Ishikawa (cell line): Measurements from ENCODE around the gene LCN6.

ENCODE experiments used
- CEBPB ChIP-seq: IDR thresholded peaks from 2 replicates; pipeline ENCODE4 v1.6.1; 2012
- CREB1 ChIP-seq: IDR thresholded peaks from 2 replicates; pipeline ENCODE4 v1.6.1; 2012; ENCODE audit warnings: low read depth
- EGR1 ChIP-seq: IDR thresholded peaks from 2 replicates; pipeline ENCODE4 v1.6.1; 2012
- EP300 ChIP-seq: IDR thresholded peaks from 2 replicates; pipeline ENCODE4 v1.6.1; 2012; ENCODE audit warnings: borderline replicate concordance
- FOXM1 ChIP-seq: IDR thresholded peaks from 2 replicates; pipeline ENCODE4 v1.6.1; 2012; ENCODE audit warnings: low read depth, borderline replicate concordance
- NFIC ChIP-seq: IDR thresholded peaks from 2 replicates; pipeline ENCODE4 v1.6.1; 2012
- RAD21 ChIP-seq: IDR thresholded peaks from 2 replicates; pipeline ENCODE4 v1.6.1; 2012; ENCODE audit warnings: low read depth
- REST ChIP-seq: IDR thresholded peaks from 2 replicates; pipeline ENCODE4 v1.6.1; 2012; ENCODE audit warnings: low read depth, mild to moderate bottlenecking
- TAF1 ChIP-seq: IDR thresholded peaks from 2 replicates; pipeline ENCODE4 v1.6.1; 2012; ENCODE audit warnings: low read depth, mild to moderate bottlenecking
- TCF12 ChIP-seq: IDR thresholded peaks from 2 replicates; pipeline ENCODE4 v1.6.1; 2012; ENCODE audit warnings: low read depth
- TEAD4 ChIP-seq: IDR thresholded peaks from 2 replicates; pipeline ENCODE4 v1.6.1; 2012
- YY1 ChIP-seq: IDR thresholded peaks from 2 replicates; pipeline ENCODE4 v1.6.1; 2012; ENCODE audit warnings: low read depth
- ZBTB7A ChIP-seq: IDR thresholded peaks from 2 replicates; pipeline ENCODE4 v1.6.1; 2012; ENCODE audit warnings: low read depth
- TF ChIP-seq, protein P1 (sequence below): IDR thresholded peaks from 2 replicates; pipeline ENCODE4 v1.6.1; 2012
- TF ChIP-seq, protein P2 (sequence below): IDR thresholded peaks from 2 replicates; pipeline ENCODE4 v1.6.1; 2012

Gene LCN6

DNA sequence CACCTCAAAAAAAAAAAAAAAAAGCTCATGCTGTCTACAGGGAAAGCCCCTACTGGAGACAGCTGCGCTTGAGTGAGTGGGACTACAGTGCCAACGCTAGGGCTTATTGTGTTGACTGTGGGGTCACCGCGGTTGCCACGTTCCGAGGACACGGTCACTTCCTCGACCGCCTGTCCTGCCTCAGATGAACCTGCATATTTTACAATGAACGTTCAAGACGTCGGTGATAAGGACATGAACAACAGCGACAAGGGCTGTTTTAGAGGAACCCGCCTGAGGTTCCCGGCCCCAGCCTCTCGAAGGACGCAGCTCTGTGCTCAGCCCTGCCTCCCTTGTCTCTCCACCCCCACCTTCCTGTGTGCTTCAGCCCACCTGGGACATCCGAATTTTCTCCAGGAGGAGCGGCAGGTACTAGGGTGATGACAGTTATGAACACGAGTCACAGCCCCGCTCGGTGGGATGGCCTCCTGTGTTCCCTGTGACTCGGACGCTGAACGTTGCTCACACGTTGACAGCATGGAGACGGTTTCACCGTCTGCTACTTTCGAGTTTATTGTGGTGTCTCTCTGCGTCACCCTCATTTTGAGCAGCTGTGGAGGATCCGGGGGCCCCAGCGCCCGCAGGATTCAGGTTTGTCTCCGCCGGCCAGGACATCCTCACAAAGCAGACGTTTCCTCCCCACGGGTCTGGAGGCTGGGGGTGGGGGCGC lies 47.2 kb downstream of the LCN6 start:
- no peak for TF ChIP-seq TAF1
- TF ChIP-seq EP300, result no peak
- TF ChIP-seq EGR1, result no peak
- TF ChIP-seq NFIC, result no peak
- no peak for TF ChIP-seq RAD21
- TF ChIP-seq, protein P1, sequence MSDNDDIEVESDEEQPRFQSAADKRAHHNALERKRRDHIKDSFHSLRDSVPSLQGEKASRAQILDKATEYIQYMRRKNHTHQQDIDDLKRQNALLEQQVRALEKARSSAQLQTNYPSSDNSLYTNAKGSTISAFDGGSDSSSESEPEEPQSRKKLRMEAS, result no peak
- no peak for TF ChIP-seq CREB1
- TF ChIP-seq, protein P2, sequence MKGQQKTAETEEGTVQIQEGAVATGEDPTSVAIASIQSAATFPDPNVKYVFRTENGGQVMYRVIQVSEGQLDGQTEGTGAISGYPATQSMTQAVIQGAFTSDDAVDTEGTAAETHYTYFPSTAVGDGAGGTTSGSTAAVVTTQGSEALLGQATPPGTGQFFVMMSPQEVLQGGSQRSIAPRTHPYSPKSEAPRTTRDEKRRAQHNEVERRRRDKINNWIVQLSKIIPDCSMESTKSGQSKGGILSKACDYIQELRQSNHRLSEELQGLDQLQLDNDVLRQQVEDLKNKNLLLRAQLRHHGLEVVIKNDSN, result no peak
- TF ChIP-seq TEAD4, result no peak
- TF ChIP-seq FOXM1, result no peak
- TF ChIP-seq ZBTB7A, result no peak
- no peak for TF ChIP-seq TCF12
- TF ChIP-seq YY1, result no peak
- TF ChIP-seq CEBPB, result no peak
- no peak for TF ChIP-seq REST

DNA sequence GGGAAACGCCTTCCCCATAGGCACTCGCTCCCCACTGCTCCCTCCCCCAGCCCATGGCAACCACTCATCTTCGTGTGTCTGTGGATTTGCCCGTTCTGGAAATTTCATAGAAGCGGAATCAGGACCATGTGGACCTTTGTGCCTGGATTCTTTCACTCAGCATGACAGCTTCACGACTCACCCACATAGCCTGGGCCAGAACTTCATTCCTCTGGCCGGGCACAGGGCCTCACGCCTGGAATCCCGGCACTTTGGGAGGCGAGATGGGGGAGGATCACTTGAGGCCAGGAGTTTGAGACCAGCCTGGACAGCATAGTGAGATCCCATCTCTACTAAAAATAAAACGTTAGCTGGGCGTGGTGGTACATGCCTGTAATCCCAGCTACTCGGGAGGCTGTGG lies 48.0 kb downstream of the LCN6 start:
- no peak for TF ChIP-seq EP300
- TF ChIP-seq TAF1, result no peak
- no peak for TF ChIP-seq TEAD4
- TF ChIP-seq TCF12, result no peak
- TF ChIP-seq, protein P2, result no peak
- TF ChIP-seq NFIC, result no peak
- TF ChIP-seq CEBPB, result no peak

DNA sequence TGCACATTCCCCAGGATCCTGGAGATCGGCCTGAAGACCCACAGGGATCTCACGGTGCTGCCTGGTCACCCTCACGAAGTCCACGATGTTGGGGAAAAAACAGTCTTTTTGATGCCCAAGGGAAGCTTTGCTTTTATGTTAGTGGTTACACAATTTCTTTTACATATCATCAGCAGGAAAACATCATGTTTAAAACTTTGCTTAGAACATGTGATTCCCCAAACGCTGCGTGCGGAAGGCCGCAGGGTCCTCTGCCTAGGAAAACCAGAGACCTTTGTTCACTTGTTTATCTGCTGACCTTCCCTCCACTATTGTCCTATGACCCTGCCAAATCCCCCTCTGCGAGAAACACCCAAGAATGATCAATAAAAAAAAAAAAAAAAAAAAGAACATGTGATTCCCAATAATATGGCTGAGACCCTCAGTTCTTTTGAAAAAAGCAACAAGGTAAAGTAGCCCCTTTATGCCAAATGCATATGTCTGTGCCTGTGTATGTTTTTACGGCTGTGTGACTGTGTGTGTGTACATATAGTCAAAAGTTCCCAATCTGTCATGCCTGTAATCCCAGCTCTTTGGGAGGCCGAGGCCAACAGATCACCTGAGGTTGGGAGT lies 49.6 kb downstream of the LCN6 start:
- TF ChIP-seq RAD21 (no peak), CREB1 (no peak), TEAD4 (no peak), TAF1 (no peak), FOXM1 (no peak), YY1 (no peak), EGR1 (no peak), CEBPB (no peak), REST (no peak), TCF12 (no peak), NFIC (no peak), EP300 (no peak), ZBTB7A (no peak)
- TF ChIP-seq, protein P1, result no peak
- TF ChIP-seq, protein P2, result no peak

GRCh38 chr9:136697821-136698526 lies 50.4 kb downstream of the LCN6 start:
- TF ChIP-seq TCF12 (no peak), EGR1 (no peak)

DNA sequence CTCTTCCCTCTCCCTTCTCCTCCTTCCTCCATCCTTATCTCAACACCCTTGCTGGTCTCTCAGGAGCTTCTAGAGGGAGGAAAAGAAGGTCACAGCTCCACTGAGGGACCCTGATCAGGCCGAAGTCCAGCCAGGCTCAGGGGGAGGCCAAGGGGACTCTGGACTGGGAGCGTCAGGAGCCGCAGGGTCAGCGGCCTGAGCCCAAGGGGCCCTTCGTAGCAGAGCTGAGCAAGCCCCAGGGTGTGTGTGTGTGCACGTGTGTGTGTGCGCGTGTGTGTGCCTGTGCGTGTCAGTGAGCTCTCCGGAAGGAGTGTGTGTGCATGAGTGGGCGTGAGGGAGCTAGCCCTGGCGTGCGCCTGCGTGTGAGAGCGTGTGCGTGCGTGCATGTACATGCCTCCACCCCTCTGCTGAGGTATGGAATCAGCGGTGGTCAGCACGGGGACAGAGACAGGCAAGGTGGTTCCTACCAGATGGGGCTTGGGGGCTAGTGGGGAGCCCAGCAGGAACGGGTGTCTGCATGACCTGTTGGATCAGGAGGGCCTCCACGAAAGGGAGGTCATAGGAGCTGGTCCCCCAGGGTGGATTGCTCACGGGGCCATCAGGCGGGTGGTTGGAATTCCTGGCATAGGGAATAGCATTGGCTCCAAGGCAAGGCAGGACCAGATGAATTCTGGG lies 51.0 kb downstream of the LCN6 start:
- TF ChIP-seq EGR1, result no peak
- no peak for TF ChIP-seq NFIC
- TF ChIP-seq TCF12, result no peak
- TF ChIP-seq RAD21, result no peak
- no peak for TF ChIP-seq ZBTB7A
- no peak for TF ChIP-seq YY1
- TF ChIP-seq CEBPB, result no peak
- TF ChIP-seq EP300, result no peak
- TF ChIP-seq, protein P1, result no peak
- no peak for TF ChIP-seq FOXM1
- TF ChIP-seq, protein P2, result no peak
